GM18909 (cell line): Measurements from ENCODE around the gene PRKAG2.

Source experiments
- ATAC-seq: cut with Tn5 transposase; IDR thresholded peaks from one replicate; pipeline ENCODE4 v1.9.1; 2021; ENCODE audit warnings: mild to moderate bottlenecking; ENCODE audit not compliant: unreplicated experiment, poor library complexity

Gene PRKAG2

GRCh38 chr7:151779678-151780077 is 97.2 kb downstream of the PRKAG2 start:
- ATAC-seq, result no peak

GRCh38 chr7:151779255-151779654 is 97.7 kb downstream of the PRKAG2 start:
- no peak for ATAC-seq

- ATAC-seq, result no peak
Measured at GRCh38 chr7:151777908-151778670, 98.8 kb downstream of the PRKAG2 start.

DNA sequence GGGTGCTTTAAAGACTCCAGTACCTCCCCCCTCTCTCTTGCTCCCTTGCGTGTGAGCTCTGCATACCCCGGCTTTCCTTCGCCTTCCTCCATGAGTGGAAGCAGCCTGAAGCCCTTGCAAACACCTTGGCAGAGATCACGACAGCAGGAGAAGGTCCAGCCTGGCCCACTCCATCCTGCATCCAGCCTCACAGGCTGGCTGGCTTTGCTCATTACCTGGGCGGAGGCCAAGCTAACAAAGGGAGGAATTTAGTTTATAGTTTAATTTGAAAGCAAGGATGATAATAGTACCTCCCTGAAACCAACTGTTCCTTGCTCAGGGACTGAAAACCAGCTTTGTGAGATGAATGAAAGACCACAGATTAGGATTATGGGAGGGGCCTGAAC is 99.4 kb downstream of the PRKAG2 start:
- ATAC-seq, result no peak

DNA sequence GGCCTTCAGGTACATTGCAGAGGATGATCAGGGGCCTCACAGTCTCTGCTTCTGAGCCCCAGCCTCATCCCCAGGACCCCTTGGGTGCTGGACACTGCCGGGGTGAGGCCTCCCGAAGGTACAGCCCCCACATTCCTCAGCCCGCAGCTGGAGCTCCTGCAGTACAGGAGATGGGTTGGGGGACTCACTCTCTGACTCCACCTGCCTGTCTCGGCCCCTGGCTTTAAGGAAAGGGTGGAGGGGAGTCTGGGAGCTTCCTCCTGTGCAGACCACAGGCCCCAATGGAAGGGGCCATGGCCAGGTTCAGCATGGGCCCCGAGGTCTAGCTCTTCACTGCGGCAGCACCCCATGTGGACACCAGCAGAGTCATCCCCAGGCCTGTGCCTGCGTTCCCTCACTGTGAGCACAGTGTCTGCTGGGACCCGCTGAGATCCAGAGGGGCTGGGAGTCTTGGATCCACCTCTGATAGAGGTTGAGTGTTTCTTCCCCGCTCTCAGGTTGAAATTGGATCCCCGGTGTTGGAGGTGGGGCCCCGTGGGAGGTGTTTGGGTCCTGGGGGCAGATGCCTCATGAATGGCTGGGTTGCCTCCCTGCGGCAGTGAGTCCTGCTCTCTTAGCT is 99.9 kb downstream of the PRKAG2 start:
- ATAC-seq, result no peak

- no peak for ATAC-seq
Measured at GRCh38 chr7:151776446-151776845, 100.5 kb downstream of the PRKAG2 start.

- ATAC-seq, result no peak
Measured at GRCh38 chr7:151775547-151776443, 101.1 kb downstream of the PRKAG2 start.

DNA sequence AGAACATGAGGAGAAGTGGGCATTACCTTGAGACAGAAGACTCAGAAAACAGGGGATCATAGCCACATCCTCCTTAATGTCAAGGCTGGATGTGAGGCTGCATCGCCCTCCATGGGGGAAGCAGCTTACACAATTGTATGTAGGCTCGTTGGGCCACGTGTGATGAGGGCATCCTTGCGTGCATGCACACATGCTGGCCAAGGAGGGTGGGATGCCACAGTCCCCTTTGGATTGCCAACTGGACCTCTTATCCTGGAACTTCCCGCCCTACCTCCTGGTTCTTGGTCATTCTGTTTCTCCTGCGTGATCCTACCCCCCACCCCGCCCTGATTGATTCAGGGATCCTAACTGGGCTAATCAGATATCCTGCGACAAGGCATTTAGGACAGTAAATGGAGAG is 102.0 kb downstream of the PRKAG2 start:
- no peak for ATAC-seq

- ATAC-seq, result no peak
Measured at GRCh38 chr7:151773797-151774196, 103.1 kb downstream of the PRKAG2 start.

GRCh38 chr7:151770232-151770631 is 106.7 kb downstream of the PRKAG2 start:
- ATAC-seq, result no peak

- no peak for ATAC-seq
Measured at GRCh38 chr7:151769188-151769821, 107.6 kb downstream of the PRKAG2 start.

- no peak for ATAC-seq
Measured at GRCh38 chr7:151768805-151769187, 108.1 kb downstream of the PRKAG2 start.

DNA sequence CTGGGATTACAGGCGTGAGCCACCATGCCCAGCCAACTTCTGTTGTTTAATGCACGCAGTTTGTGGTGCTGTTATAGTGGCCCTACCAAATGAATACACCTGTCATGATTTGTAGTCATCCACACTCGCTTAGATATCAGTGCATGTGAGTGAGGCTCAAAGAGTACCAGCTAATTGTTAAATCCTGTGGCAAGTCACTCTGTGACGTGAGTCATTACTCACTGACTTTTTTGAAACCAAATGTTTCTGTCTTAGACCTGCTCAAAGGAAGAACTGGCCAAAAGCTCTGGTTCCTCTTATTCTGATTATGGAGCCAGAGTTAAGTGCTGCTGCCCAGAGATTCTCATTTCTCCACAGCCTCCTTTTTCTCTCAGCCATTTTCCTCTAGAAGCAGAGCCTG is 109.4 kb downstream of the PRKAG2 start:
- ATAC-seq, result no peak

DNA sequence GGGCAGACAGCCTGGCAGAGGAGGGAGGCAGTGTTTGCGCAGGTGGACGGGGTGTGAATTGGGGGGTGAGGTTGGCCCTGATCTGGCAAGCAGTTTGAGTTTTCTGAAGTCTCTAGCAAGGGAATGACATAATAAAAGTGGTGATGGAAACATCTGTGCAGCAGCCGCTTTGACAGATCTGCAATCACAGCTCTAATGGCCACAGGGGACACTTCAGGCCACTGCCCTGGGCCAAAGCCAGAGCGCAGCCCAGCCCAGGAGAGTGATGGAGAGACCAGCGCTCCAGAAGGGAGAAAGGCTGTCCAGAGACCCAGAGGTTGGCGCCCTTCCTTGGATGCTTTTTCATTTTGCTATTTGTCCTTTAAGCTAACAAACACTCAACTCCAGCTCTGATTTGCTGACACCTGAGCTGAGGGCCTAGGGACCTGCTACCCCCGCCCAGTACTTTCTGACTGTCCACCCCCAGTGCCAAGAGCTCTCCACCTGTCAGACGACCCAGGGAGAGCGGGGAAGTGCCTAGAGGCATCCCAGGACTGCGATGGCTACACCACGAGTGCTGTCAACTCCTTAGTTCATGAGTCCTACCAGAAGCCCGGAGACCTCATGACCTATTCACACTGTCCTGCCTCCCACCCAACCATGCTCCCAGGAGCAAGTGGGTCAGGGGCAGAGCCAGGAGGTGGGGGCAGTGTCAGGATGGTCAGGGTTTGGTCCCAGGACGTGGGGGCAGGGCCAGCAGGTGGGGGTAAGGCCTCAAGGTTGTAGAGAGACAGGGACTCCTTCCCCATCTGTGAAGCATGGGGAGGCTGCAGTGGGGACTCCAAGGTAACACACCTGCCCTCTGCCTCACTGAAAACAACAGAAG is 112.6 kb downstream of the PRKAG2 start:
- no peak for ATAC-seq

- ATAC-seq, result no peak
Measured at GRCh38 chr7:151763420-151763984, 113.4 kb downstream of the PRKAG2 start.

GRCh38 chr7:151762583-151763245 is 114.2 kb downstream of the PRKAG2 start:
- no peak for ATAC-seq

DNA sequence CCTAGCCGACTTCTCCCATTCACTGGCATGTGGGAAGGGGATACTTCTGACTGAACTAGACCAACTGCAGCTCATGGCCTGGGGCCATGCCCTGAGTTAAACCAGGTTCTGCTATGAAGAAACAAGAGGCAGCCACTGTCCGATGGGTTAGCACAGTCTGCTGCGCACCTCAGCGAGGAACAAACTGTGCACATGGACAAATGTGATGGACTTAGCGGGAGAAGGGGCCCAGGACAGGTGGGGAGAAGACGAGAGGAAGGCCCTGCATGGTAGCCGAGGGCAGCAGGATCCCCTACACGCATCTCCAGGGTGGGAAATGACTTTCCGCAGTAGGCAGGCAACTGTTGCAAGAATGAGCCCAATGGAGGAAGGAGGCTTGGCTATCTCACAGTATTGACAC is 115.0 kb downstream of the PRKAG2 start:
- no peak for ATAC-seq

DNA sequence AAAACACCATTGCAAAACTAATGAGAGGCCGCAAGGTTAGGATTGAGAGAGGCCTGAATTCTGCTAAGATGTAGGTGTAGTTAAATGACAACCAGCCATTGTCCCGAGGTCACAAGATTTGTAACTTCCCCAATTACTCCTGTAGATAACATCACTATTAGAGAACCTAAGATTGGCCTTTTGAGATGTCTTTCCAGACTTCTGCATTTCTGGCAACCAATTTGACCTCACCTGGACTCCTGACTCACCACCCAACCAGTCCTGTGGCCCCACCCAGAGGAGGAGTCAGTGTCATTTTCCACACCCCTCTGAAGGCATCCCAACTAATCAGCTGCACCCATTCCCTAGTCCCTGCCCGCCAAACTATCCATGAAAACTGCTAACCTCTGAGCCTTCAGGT is 115.7 kb downstream of the PRKAG2 start:
- no peak for ATAC-seq

DNA sequence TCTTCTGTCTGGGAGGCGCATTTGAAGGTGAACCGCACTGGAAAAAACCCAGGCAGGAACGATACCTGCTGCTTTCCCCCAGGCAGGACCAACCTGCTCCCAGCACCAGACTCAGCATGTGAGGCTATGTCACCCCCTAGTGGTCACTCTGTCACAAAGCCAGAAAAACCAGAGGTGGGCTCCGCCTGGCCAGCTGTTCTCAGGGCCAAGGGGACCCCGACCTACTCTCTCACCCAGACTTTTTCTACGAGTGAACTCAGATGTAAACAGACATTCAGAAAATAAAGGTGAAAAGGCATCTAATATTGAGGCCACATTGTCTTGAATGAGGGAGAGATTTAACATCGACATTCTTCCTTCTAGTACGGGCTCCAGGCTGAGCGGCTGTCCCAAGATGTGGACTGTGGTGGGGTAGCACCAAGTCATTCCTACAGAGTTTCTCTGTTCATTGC is 117.3 kb downstream of the PRKAG2 start:
- no peak for ATAC-seq
